CD14-positive monocyte (primary cell): ENCODE data around the gene DEF6. TPM values are rescaled to one million over a fixed set of nuclear protein-coding genes. Genes with fewer than 3 reads are reported as not detected.
A peak's percentile ranks its signal among the peaks of the same experiment; 100 is the strongest.

Experiments
- DNase-seq, 3 donors: peaks; one replicate each; pipeline ENCODE4 v3.0.0-alpha.2; 2011 to 2022
- H2AFZ ChIP-seq: 2 replicates; pipeline ENCODE4 v1.6.0; 2012; ENCODE audit warnings: mild to moderate bottlenecking, low read depth, low read length, inconsistent platforms; ENCODE audit not compliant: insufficient read depth, poor library complexity, severe bottlenecking
- H3K27ac ChIP-seq, 2 donors: 1 replicate in 1 of 2; 2 replicates in 1 of 2; pipeline ENCODE4 v1.5.1; 2012 to 2013; ENCODE audit warnings: low read length in 2 of 2, control low read depth in 1 of 2, inconsistent platforms in 1 of 2, low read depth in 1 of 2, mild to moderate bottlenecking in 1 of 2
- H3K27me3 ChIP-seq, 2 donors: one replicate each; pipeline versions ENCODE4 v1.6.0 to v1.6.1; 2011 to 2013; ENCODE audit warnings: low read length in 2 of 2; ENCODE audit not compliant: control insufficient read depth in 2 of 2, insufficient read depth in 2 of 2
- H3K36me3 ChIP-seq, 2 donors: replicated peaks in 1 of 2; 1 replicate in 1 of 2; 2 replicates in 1 of 2; pipeline versions ENCODE4 v1.5.1 to v1.6.1; 2012 to 2013; ENCODE audit warnings: low read length in 2 of 2, control low read depth in 1 of 2, inconsistent platforms in 1 of 2, mild to moderate bottlenecking in 1 of 2; ENCODE audit not compliant: insufficient read depth in 2 of 2, control insufficient read depth in 1 of 2
- H3K4me1 ChIP-seq, 2 donors: 1 replicate in 1 of 2; 2 replicates in 1 of 2; pipeline versions ENCODE4 v1.5.1 to v1.6.1; 2012 to 2013; ENCODE audit warnings: low read length in 2 of 2, control low read depth in 1 of 2, inconsistent platforms in 1 of 2, mild to moderate bottlenecking in 1 of 2, moderate library complexity in 1 of 2; ENCODE audit not compliant: insufficient read depth in 2 of 2, control insufficient read depth in 1 of 2
- H3K4me2 ChIP-seq: replicated peaks from 2 replicates; pipeline ENCODE3; 2012; ENCODE audit warnings: low read length, moderate library complexity, mild to moderate bottlenecking; ENCODE audit not compliant: poor library complexity, severe bottlenecking; ENCODE audit errors: extremely low read depth
- H3K4me3 ChIP-seq, 3 experiments: fragments of 200-600 bp in 1 of 3; sonication (generic) in 1 of 3; replicated peaks in 1 of 3; 1 replicate in 2 of 3; 2 replicates in 1 of 3; pipeline ENCODE4 v1.5.1; 2011 to 2013; ENCODE audit warnings: low read length in 3 of 3, mild to moderate bottlenecking in 3 of 3, control low read depth in 2 of 3, low read depth in 2 of 3, inconsistent platforms in 1 of 3, moderate library complexity in 1 of 3
- H3K79me2 ChIP-seq: 2 replicates; pipeline ENCODE4 v1.6.0; 2012; ENCODE audit warnings: mild to moderate bottlenecking, control low read depth, inconsistent platforms, low read length, moderate library complexity; ENCODE audit not compliant: insufficient read depth
- H3K9ac ChIP-seq: 2 replicates; pipeline ENCODE4 v1.6.0; 2017; ENCODE audit warnings: low read length, mild to moderate bottlenecking; ENCODE audit not compliant: insufficient read depth, poor library complexity, severe bottlenecking
- H3K9me3 ChIP-seq, 2 donors: replicated peaks in 1 of 2; 1 replicate in 1 of 2; 2 replicates in 1 of 2; pipeline versions ENCODE4 v1.5.1 to v1.6.1; 2012 to 2013; ENCODE audit warnings: low read length in 2 of 2, control low read depth in 1 of 2; ENCODE audit not compliant: control insufficient read depth in 1 of 2, insufficient read depth in 1 of 2
- H4K20me1 ChIP-seq: 2 replicates; pipeline ENCODE4 v1.6.0; 2012; ENCODE audit warnings: mild to moderate bottlenecking, low read length, control low read depth, moderate library complexity; ENCODE audit not compliant: insufficient read depth
- H3K27ac Mint-ChIP-seq, 7 donors: one replicate each; pipeline ENCODE4 v1.8.0; 2020; ENCODE audit warnings: mild to moderate bottlenecking in 7 of 7, mixed read lengths in 7 of 7, moderate library complexity in 6 of 7, inconsistent platforms in 2 of 7
- H3K27me3 Mint-ChIP-seq, 3 donors: one replicate each; pipeline ENCODE4 v1.8.0; 2021 to 2022; ENCODE audit warnings: low read depth in 3 of 3, mild to moderate bottlenecking in 3 of 3, mixed read lengths in 3 of 3, moderate library complexity in 3 of 3, inconsistent platforms in 1 of 3
- H3K36me3 Mint-ChIP-seq, 2 donors: one replicate each; pipeline ENCODE4 v1.8.0; 2020; ENCODE audit warnings: mixed read lengths in 2 of 2, inconsistent platforms in 1 of 2, mild to moderate bottlenecking in 1 of 2
- H3K4me1 Mint-ChIP-seq: one replicate; pipeline ENCODE4 v1.8.0; 2020; ENCODE audit warnings: mild to moderate bottlenecking, mixed read lengths
- H3K4me3 Mint-ChIP-seq, 2 donors: one replicate each; pipeline ENCODE4 v1.8.0; 2020; ENCODE audit warnings: mild to moderate bottlenecking in 2 of 2, mixed read lengths in 2 of 2, moderate library complexity in 1 of 2
- H3K9me3 Mint-ChIP-seq, 7 donors: one replicate each; pipeline ENCODE4 v1.8.0; 2020 to 2022; ENCODE audit warnings: mixed read lengths in 7 of 7, mild to moderate bottlenecking in 6 of 7, moderate library complexity in 6 of 7, inconsistent platforms in 2 of 7
- CTCF ChIP-seq: fragments of 200-600 bp; IDR thresholded peaks from one replicate; pipeline ENCODE4 v1.8.0; 2022; ENCODE audit warnings: antibody characterized with exemption, mild to moderate bottlenecking
- WGBS: methylation state at CpG from one replicate; pipeline ENCODE4 v1.1.5; 2013; ENCODE audit warnings: missing lambda C conversion rate; ENCODE audit not compliant: insufficient coverage; 5-methylcytosine and 5-hydroxymethylcytosine counted together
- intact Hi-C, 2 donors: fragments of 100-400 bp; cut with micrococcal nuclease; formaldehyde crosslinking; loops; one replicate each; pipeline versions ENCODE4 v1.15.0 to v1.15.1; 2023
- polyA plus RNA-seq, 3 donors: library from polyadenylated mRNA; depleted of rRNA in 1 of 3; unstranded in 2 of 3; stranded (reverse) in 1 of 3; fragments of 300-500 nt in 2 of 3; fragments of >200 nt in 1 of 3; fragmentation: Illumina TruSeq in 2 of 3; gene quantifications; 1 replicate in 2 of 3; 2 replicates in 1 of 3; pipeline ENCODE4 v1.2.3, GENCODE V29; 2012 to 2021

The DEF6 gene
- polyA plus RNA-seq, 3 donors, result 41.2 to 110 (median 59.3) TPM

GRCh38 chr6:35272005-35272404 is 25.6 kb upstream of the DEF6 start:
- intact Hi-C loops, result no loop called here
- no peak overlapping the region for H3K27ac ChIP-seq
- H3K4me1 ChIP-seq, result no peaks in the 10 kb centered on the region
- no peak for TF ChIP-seq CTCF
- 100% methylated on average over 1 of the region's 2 CpGs for WGBS
- H3K9ac ChIP-seq, result no peak overlapping the region
- peaks cover 3 to 4% of the 10 kb centered on the region in 2 donors for H3K36me3 ChIP-seq
- H3K36me3 Mint-ChIP-seq, result peaks cover 10 to 12% of the 10 kb centered on the region in 2 donors
- peaks cover 12% of the 10 kb centered on the region for H3K4me1 Mint-ChIP-seq
- no peaks in the 10 kb centered on the region for H3K79me2 ChIP-seq
- H4K20me1 ChIP-seq, result peaks cover 12% of the 10 kb centered on the region
- H3K27me3 ChIP-seq, result no peaks in the 10 kb centered on the region
- no peak overlapping the region for H3K4me2 ChIP-seq
- H3K9me3 Mint-ChIP-seq, result peaks cover 0 to 3% (median 0%) of the 10 kb centered on the region in 7 donors
- H3K27ac Mint-ChIP-seq, result peak overlapping the region in 1 of 7 donors; percentile 45
- no peaks in the 10 kb centered on the region for H3K9me3 ChIP-seq
- H3K27me3 Mint-ChIP-seq, result no peaks in the 10 kb centered on the region
- H3K4me3 Mint-ChIP-seq, result no peak overlapping the region
- no peak overlapping the region for H3K4me3 ChIP-seq
- H2AFZ ChIP-seq, result no peak overlapping the region
- no peak for DNase-seq

- H3K4me3 Mint-ChIP-seq, result no peak overlapping the region
- H3K4me1 Mint-ChIP-seq, result peaks cover 12% of the 10 kb centered on the region
- Histone ChIP-seq H3K4me1 (no peaks in the 10 kb centered on the region), H4K20me1 (peaks cover 12% of the 10 kb centered on the region), H3K79me2 (no peaks in the 10 kb centered on the region), H3K4me3 (no peak overlapping the region), H3K36me3 (peaks cover 0 to 9% of the 10 kb centered on the region in 2 donors), H3K4me2 (no peak overlapping the region), H3K9ac (no peak overlapping the region), H2AFZ (no peak overlapping the region), H3K27me3 (no peaks in the 10 kb centered on the region), H3K9me3 (no peaks in the 10 kb centered on the region), H3K27ac (no peak overlapping the region)
- intact Hi-C loops, result no loop called here
- peaks cover 8 to 15% of the 10 kb centered on the region in 2 donors for H3K36me3 Mint-ChIP-seq
- peaks cover 0 to 3% (median 0%) of the 10 kb centered on the region in 7 donors for H3K9me3 Mint-ChIP-seq
- H3K27ac Mint-ChIP-seq, result no peak overlapping the region
- H3K27me3 Mint-ChIP-seq, result no peaks in the 10 kb centered on the region
- WGBS, result no CpG with 5 or more reads among the region's 4 CpGs
- no peak for DNase-seq
- TF ChIP-seq CTCF, result no peak
These were observed 23.6 kb upstream of the DEF6 start for GRCh38 chr6:35273822-35274559.
